22Rv1 (cell line): ENCODE data around the gene STK38L.

Experiments used
- CTCF ChIP-seq: fragments of 450-650 bp; IDR thresholded peaks from 2 replicates; pipeline ENCODE4 v1.5.1; 2017; ENCODE audit warnings: mild to moderate bottlenecking
- ZFX ChIP-seq: fragments of 450-650 bp; IDR thresholded peaks from 2 replicates; pipeline ENCODE4 v1.6.1; 2017; ENCODE audit warnings: antibody characterized with exemption, borderline replicate concordance

GRCh38 chr12:27237790-27238771 lies 6.0 kb upstream of the STK38L start:
- TF ChIP-seq CTCF = no peak
- TF ChIP-seq ZFX = no peak
